Chondrocyte (in vitro differentiated cells): ENCODE data around the gene STYX. TPM values are rescaled to one million over a fixed set of nuclear protein-coding genes. Genes with fewer than 3 reads are reported as not detected.

ENCODE experiments used
- DNase-seq: peaks from one replicate; pipeline ENCODE4 v3.0.0; 2021; ENCODE audit warnings: mixed read lengths, low spot score
- H3K27ac Mint-ChIP-seq: one replicate; pipeline ENCODE4 v1.8.0; 2021; ENCODE audit warnings: mild to moderate bottlenecking, moderate library complexity, mixed read lengths; ENCODE audit not compliant: unreplicated experiment
- H3K27me3 Mint-ChIP-seq: 2 replicates; pipeline ENCODE4 v1.8.0; 2021; ENCODE audit warnings: low read depth, mixed read lengths
- H3K36me3 Mint-ChIP-seq: 2 replicates; pipeline ENCODE4 v1.8.0; 2021; ENCODE audit warnings: low read depth, mixed read lengths
- H3K4me1 Mint-ChIP-seq: 2 replicates; pipeline ENCODE4 v1.8.0; 2021; ENCODE audit warnings: low read depth, mild to moderate bottlenecking, mixed read lengths
- H3K4me3 Mint-ChIP-seq: one replicate; pipeline ENCODE4 v1.8.0; 2021; ENCODE audit warnings: mild to moderate bottlenecking, moderate library complexity, mixed read lengths; ENCODE audit not compliant: unreplicated experiment
- H3K9me3 Mint-ChIP-seq: 2 replicates; pipeline ENCODE4 v1.8.0; 2021; ENCODE audit warnings: low read depth, mixed read lengths
- CTCF ChIP-seq: fragments of 200-600 bp; sonication (generic); IDR thresholded peaks from 2 replicates; pipeline ENCODE4 v1.5.0; 2021; ENCODE audit warnings: antibody characterized with exemption, mild to moderate bottlenecking, moderate library complexity
- total RNA-seq: library from RNA; stranded (reverse); gene quantifications from 3 replicates; pipeline ENCODE4 v1.2.1, GENCODE V29; 2021

Gene STYX
- total RNA-seq, 1 donor from 2014 or later, result 21.0 TPM

GRCh38 chr14:52735921-52736489, 6.0 kb downstream of the STYX start:
- Mint-ChIP-seq H3K9me3 (no peaks in the 10 kb centered on the region), H3K4me3 (no peak overlapping the region), H3K27me3 (no peaks in the 10 kb centered on the region), H3K4me1 (peaks cover 30% of the 10 kb centered on the region), H3K36me3 (peaks cover 6% of the 10 kb centered on the region), H3K27ac (peak overlapping the region; percentile 15)
- DNase-seq, result no peak
- no peak for TF ChIP-seq CTCF

- no peak for DNase-seq
- Mint-ChIP-seq H3K4me1 (peaks cover 29% of the 10 kb centered on the region), H3K9me3 (no peaks in the 10 kb centered on the region), H3K27ac (no peak overlapping the region), H3K4me3 (no peak overlapping the region), H3K36me3 (peaks cover 5% of the 10 kb centered on the region), H3K27me3 (no peaks in the 10 kb centered on the region)
- TF ChIP-seq CTCF, result no peak
These were observed 8.4 kb downstream of the STYX start for GRCh38 chr14:52738409-52738808.

GRCh38 chr14:52740751-52741150, 10.8 kb downstream of the STYX start:
- DNase-seq, result no peak
- Mint-ChIP-seq H3K9me3 (no peaks in the 10 kb centered on the region), H3K4me1 (peaks cover 31% of the 10 kb centered on the region), H3K4me3 (no peak overlapping the region), H3K27me3 (no peaks in the 10 kb centered on the region), H3K36me3 (no peaks in the 10 kb centered on the region), H3K27ac (no peak overlapping the region)
- TF ChIP-seq CTCF, result no peak

- H3K4me1 Mint-ChIP-seq, result peaks cover 23% of the 10 kb centered on the region
These were observed 11.9 kb downstream of the STYX start for GRCh38 chr14:52741865-52742264.

GRCh38 chr14:52748647-52749292, 18.8 kb downstream of the STYX start:
- no peaks in the 10 kb centered on the region for H3K27me3 Mint-ChIP-seq
- H3K4me3 Mint-ChIP-seq, result no peak overlapping the region
- TF ChIP-seq CTCF, result no peak
- DNase-seq, result no peak
- H3K36me3 Mint-ChIP-seq, result peaks cover 10% of the 10 kb centered on the region
- H3K9me3 Mint-ChIP-seq, result no peaks in the 10 kb centered on the region
- H3K27ac Mint-ChIP-seq, result no peak overlapping the region
- H3K4me1 Mint-ChIP-seq, result peaks cover 9% of the 10 kb centered on the region

More at GRCh38 chr14:52741865-52742264, 11.9 kb downstream of the STYX start:
- H3K36me3 Mint-ChIP-seq, result peaks cover 1% of the 10 kb centered on the region
- no peak overlapping the region for H3K4me3 Mint-ChIP-seq
- no peaks in the 10 kb centered on the region for H3K9me3 Mint-ChIP-seq
- H3K27me3 Mint-ChIP-seq, result no peaks in the 10 kb centered on the region
- DNase-seq, result no peak
- TF ChIP-seq CTCF, result no peak
- peak overlapping the region; percentile 10 for H3K27ac Mint-ChIP-seq
